ENCODE results near the gene ARHGEF33.

ARHGEF33 gene

DNA sequence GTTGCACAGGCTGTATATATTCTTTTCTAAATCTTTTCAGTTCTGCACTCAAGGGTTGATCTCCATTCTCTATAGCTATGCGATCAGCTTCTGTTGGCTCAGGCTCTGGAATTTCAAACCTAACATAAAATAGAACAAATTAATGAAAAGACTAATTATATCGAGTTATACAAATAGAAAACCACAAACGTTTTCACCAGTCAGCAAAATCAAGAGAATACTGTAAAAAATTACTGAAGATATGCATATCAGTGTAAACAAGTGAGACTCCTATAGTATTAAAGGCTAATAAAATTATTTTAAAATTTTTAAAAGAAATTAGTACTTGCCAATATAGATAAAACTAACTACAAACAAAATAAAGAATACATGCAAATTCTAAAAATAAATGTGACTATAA, 124.2 kb downstream of the ARHGEF33 start:
- no peak for DNase-seq (ENCODE audit: low read depth in 1 of 2, low spot score in 1 of 2)

DNA sequence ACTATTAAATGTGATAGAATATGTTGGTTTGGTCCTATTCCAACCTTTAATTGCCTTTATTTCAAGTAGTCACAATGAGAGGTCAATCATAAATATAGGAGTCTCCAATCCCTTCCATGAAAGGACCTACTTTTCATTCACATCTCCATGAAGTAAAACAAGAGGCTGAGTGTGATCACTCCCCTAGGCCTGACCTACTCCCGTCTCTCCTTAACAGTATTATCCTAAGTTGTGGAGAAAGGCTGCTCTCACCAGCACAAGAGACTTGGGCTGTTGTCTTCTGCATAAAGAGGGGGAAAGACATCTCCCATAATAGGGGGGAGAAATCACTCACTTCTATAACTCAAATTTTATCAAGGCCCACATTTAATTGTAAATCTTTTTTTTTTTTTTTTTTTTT, 125.7 kb downstream of the ARHGEF33 start:
- no peak for DNase-seq (ENCODE audit: low read depth in 1 of 2, low spot score in 1 of 2)

DNA sequence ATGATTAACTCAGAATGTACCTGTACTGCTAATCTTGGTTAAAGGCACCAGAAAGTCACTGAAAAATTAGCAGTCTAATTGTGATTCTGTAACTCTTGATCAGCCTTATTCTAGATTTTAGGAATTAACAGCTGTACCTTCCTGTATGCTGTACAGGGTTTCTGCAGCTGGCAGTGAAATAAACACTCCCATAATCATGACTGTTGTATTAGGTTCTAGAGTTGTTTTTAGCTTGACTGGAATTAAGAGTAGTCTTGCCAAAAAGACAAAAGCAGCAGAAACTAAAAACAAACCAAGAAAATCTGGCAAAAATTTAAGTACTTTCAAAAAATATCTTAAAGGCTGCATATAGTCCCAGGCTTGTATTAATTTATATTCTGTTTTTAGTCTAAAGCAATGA, 127.7 kb downstream of the ARHGEF33 start:
- DNase-seq (ENCODE audit: low read depth in 1 of 2, low spot score in 1 of 2): no peak

DNA sequence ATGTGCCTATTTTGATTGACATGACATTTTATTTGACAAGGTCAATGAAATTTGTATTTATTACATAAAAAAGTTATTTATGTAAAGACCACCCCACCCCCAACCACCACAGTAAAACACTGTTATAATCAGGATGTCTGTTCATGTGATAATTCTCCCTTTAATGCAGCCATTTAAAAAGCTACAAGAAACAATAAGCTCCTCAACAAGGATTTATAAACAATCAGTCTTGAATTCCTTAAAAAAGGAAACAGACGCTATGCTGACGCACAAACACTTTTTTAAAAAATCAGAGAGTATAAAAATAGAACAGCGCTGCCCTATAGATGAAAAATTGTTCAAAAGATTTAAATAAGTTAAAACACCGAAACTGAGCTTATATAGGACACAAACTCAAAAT, 129.0 kb downstream of the ARHGEF33 start:
- no peak for DNase-seq (ENCODE audit: low read depth in 1 of 2, low spot score in 1 of 2)

DNA sequence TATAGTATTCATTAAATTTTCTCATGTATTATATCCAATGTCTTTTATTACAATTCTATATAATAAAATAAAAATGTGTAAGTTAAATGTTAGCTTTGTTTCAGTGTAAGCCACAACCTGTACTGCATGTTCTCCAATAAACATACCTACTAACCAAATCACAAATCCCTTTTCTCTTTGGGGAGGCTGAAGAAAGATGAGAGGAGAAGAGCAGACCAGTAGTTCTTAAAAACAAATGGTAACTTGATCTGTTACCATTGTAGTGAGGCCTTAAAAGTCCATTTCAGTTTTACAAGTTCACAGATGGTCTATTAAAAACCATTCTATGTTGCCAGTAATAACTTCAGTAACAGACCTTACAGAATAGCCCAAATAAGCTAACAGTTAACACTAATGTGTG, 130.7 kb downstream of the ARHGEF33 start:
- no peak for DNase-seq (ENCODE audit: low read depth in 1 of 2, low spot score in 1 of 2)

DNA sequence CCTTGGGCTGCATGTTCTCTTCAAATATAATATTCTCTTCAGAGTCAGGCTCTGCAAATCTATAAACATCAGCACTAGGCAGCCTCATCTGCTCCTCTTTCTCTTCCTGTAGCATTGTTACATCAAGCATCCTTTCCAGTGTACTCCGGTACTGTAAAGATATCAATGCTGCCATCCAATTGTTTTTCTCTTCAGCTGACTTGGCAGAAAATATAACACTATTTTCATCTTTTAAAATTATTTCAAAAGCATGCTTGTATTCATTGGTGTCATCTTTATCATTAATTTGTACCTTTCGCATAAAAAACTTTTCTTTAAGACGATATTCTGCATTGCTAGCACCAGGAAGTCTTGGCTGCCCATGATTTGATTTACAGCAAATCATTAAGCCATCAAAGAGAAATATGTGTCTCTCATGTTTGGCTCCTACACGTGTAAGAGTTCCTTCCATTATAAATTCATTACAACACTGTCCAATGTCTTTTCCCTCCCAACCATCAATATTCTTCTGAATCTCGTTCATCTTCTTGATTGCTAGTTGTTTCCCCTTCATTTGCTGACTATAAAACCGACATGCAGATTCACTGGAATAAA, 133.1 kb downstream of the ARHGEF33 start:
- DNase-seq (ENCODE audit: low read depth in 1 of 2, low spot score in 1 of 2): no peak

DNA sequence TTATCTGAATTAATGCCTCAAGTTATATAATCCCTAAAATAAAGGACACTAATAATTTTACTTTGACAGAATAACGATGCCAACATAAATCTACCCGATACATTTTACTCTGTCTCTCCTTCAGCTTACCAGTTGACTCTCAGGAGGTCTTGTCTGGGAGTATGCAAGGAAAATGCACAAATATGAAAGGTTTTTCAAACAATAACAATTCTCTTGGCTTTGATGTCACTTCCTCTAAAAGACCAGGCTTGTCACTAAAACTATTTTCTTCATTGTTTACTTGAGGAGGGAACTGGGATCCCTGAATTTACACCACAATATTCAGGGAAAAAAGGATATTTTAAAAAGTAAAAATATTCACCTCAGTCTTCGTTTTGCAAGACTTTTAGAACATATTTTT, 134.0 kb downstream of the ARHGEF33 start:
- no peak for DNase-seq (ENCODE audit: low read depth in 1 of 2, low spot score in 1 of 2)

DNA sequence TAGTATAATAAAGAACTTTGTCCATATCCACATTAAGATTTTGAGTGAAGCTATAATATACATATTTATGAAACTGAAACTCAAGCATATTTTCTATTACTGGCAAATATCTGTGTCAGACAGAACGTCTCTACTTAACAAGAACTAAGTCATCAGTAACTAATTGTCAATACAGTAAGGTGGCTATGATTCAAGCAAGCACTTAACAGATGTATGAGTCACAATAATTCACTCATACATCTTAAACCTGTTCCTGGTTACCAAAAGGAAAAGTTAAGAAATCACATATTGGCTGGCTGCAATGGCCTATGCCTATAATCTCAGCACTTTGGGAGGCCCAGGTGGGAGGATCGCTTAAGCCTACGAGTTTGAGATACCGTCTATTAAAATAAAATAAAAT, 135.2 kb downstream of the ARHGEF33 start:
- DNase-seq (ENCODE audit: low read depth in 1 of 2, low spot score in 1 of 2): no peak

Data from activated CD4-positive, alpha-beta T cell treated with anti-CD3 and anti-CD28 coated beads, Interleukin-2, amount 50 U/mL, for 24 hours (primary cell).